Activated T-cell treated with anti-CD3 and anti-CD28 coated beads, Interleukin-2, amount 50 U/mL, for 4 hours (primary cell): ENCODE data around the gene MBOAT2. TPM values are rescaled to one million over a fixed set of nuclear protein-coding genes. Genes with fewer than 3 reads are reported as not detected.
"Not testable (repeated sequence)": the region's sequence is repeated elsewhere in the genome, so short reads cannot be mapped to it uniquely, and the experiment has no call there.

Source experiments
- ATAC-seq, 2 donors: fragments of 200-7000 bp; cut with Tn5 transposase; one replicate each; pipeline ENCODE4 v1.10.0; 2021
- DNase-seq: peaks from one replicate; pipeline ENCODE4 v3.0.0-alpha.2; 2020
- H3K27me3 Mint-ChIP-seq: one replicate; pipeline ENCODE4 v1.8.0; 2021; ENCODE audit warnings: low read depth, mixed read lengths
- H3K36me3 Mint-ChIP-seq: one replicate; pipeline ENCODE4 v1.8.0; 2022; ENCODE audit warnings: mixed read lengths; ENCODE audit not compliant: insufficient read depth
- H3K4me1 Mint-ChIP-seq: one replicate; pipeline ENCODE4 v1.8.0; 2021; ENCODE audit warnings: low read depth, mixed read lengths
- H3K4me3 Mint-ChIP-seq: one replicate; pipeline ENCODE4 v1.8.0; 2021; ENCODE audit warnings: mild to moderate bottlenecking, moderate library complexity, mixed read lengths
- H3K9me3 Mint-ChIP-seq: one replicate; pipeline ENCODE4 v1.8.0; 2021; ENCODE audit warnings: mixed read lengths
- total RNA-seq, 3 donors: library from RNA; stranded (reverse); gene quantifications; one replicate each; pipeline ENCODE4 v1.2.1, GENCODE V29; 2021

MBOAT2 gene
- total RNA-seq, 3 donors from 2014 or later = 0.74 to 0.99 (median 0.95) TPM

GRCh38 chr2:8895087-8895912 lies 108.2 kb downstream of the MBOAT2 start:
- not testable (repeated sequence) for H3K4me3 Mint-ChIP-seq, H3K36me3 Mint-ChIP-seq

GRCh38 chr2:8893978-8894820 lies 109.3 kb downstream of the MBOAT2 start:
- Mint-ChIP-seq H3K27me3 (no peaks in the 10 kb centered on the region), H3K4me3 (no peak overlapping the region), H3K9me3 (peaks cover 4% of the 10 kb centered on the region), H3K36me3 (no peaks in the 10 kb centered on the region), H3K4me1 (no peaks in the 10 kb centered on the region)
- ATAC-seq = no peak
- no peak for DNase-seq

More at GRCh38 chr2:8895087-8895912, 108.2 kb downstream of the MBOAT2 start:
- not testable (repeated sequence) for H3K9me3 Mint-ChIP-seq, DNase-seq, H3K4me1 Mint-ChIP-seq, ATAC-seq, H3K27me3 Mint-ChIP-seq

- ATAC-seq (no peak), DNase-seq (no peak)
- Mint-ChIP-seq H3K4me1 (no peaks in the 10 kb centered on the region), H3K4me3 (no peak overlapping the region), H3K36me3 (no peaks in the 10 kb centered on the region), H3K27me3 (no peaks in the 10 kb centered on the region), H3K9me3 (peaks cover 4% of the 10 kb centered on the region)
Observed at GRCh38 chr2:8893474-8893873, 110.0 kb downstream of the MBOAT2 start.

GRCh38 chr2:8892111-8892510 lies 111.4 kb downstream of the MBOAT2 start:
- peaks cover 4% of the 10 kb centered on the region for H3K9me3 Mint-ChIP-seq
- DNase-seq (no peak), ATAC-seq (no peak)
- H3K36me3 Mint-ChIP-seq = no peaks in the 10 kb centered on the region
- H3K4me1 Mint-ChIP-seq = no peaks in the 10 kb centered on the region
- H3K27me3 Mint-ChIP-seq = no peaks in the 10 kb centered on the region
- no peak overlapping the region for H3K4me3 Mint-ChIP-seq

GRCh38 chr2:8889978-8890377 lies 113.5 kb downstream of the MBOAT2 start:
- Mint-ChIP-seq H3K4me1 (no peaks in the 10 kb centered on the region), H3K9me3 (no peaks in the 10 kb centered on the region), H3K36me3 (no peaks in the 10 kb centered on the region), H3K27me3 (no peaks in the 10 kb centered on the region), H3K4me3 (no peak overlapping the region)
- ATAC-seq (no peak), DNase-seq (no peak)

GRCh38 chr2:8888963-8889362 lies 114.5 kb downstream of the MBOAT2 start:
- Mint-ChIP-seq H3K9me3 (no peaks in the 10 kb centered on the region), H3K4me3 (no peak overlapping the region), H3K27me3 (no peaks in the 10 kb centered on the region), H3K4me1 (no peaks in the 10 kb centered on the region), H3K36me3 (no peaks in the 10 kb centered on the region)
- no peak for ATAC-seq
- no peak for DNase-seq

GRCh38 chr2:8886876-8887275 lies 116.6 kb downstream of the MBOAT2 start:
- H3K9me3 Mint-ChIP-seq = no peaks in the 10 kb centered on the region
- ATAC-seq = no peak
- H3K36me3 Mint-ChIP-seq = no peaks in the 10 kb centered on the region
- no peaks in the 10 kb centered on the region for H3K27me3 Mint-ChIP-seq
- no peak for DNase-seq
- no peak overlapping the region for H3K4me3 Mint-ChIP-seq
- no peaks in the 10 kb centered on the region for H3K4me1 Mint-ChIP-seq

- Mint-ChIP-seq H3K4me1 (no peaks in the 10 kb centered on the region), H3K9me3 (no peaks in the 10 kb centered on the region), H3K36me3 (no peaks in the 10 kb centered on the region), H3K27me3 (no peaks in the 10 kb centered on the region), H3K4me3 (no peak overlapping the region)
- ATAC-seq = no peak
- no peak for DNase-seq
Observed at GRCh38 chr2:8886202-8886518, 117.3 kb downstream of the MBOAT2 start.

- H3K36me3 Mint-ChIP-seq = no peaks in the 10 kb centered on the region
- no peaks in the 10 kb centered on the region for H3K9me3 Mint-ChIP-seq
- no peaks in the 10 kb centered on the region for H3K4me1 Mint-ChIP-seq
- DNase-seq = no peak
- no peak for ATAC-seq
- H3K4me3 Mint-ChIP-seq = no peak overlapping the region
- no peaks in the 10 kb centered on the region for H3K27me3 Mint-ChIP-seq
Observed at GRCh38 chr2:8885449-8886201, 117.9 kb downstream of the MBOAT2 start.

- DNase-seq (no peak), ATAC-seq (no peak)
- Mint-ChIP-seq H3K27me3 (no peaks in the 10 kb centered on the region), H3K4me1 (no peaks in the 10 kb centered on the region), H3K36me3 (no peaks in the 10 kb centered on the region), H3K9me3 (no peaks in the 10 kb centered on the region), H3K4me3 (no peak overlapping the region)
Observed at GRCh38 chr2:8884812-8885211, 118.7 kb downstream of the MBOAT2 start.

- H3K9me3 Mint-ChIP-seq = no peaks in the 10 kb centered on the region
- no peaks in the 10 kb centered on the region for H3K36me3 Mint-ChIP-seq
- no peak for ATAC-seq
- H3K4me3 Mint-ChIP-seq = no peak overlapping the region
- no peaks in the 10 kb centered on the region for H3K27me3 Mint-ChIP-seq
- no peak for DNase-seq
- no peaks in the 10 kb centered on the region for H3K4me1 Mint-ChIP-seq
Observed at GRCh38 chr2:8882094-8882493, 121.4 kb downstream of the MBOAT2 start.

- H3K4me1 Mint-ChIP-seq = no peaks in the 10 kb centered on the region
- no peaks in the 10 kb centered on the region for H3K9me3 Mint-ChIP-seq
- ATAC-seq = no peak
- H3K36me3 Mint-ChIP-seq = no peaks in the 10 kb centered on the region
- no peak overlapping the region for H3K4me3 Mint-ChIP-seq
- H3K27me3 Mint-ChIP-seq = no peaks in the 10 kb centered on the region
- DNase-seq = no peak
Observed at GRCh38 chr2:8877894-8878293, 125.6 kb downstream of the MBOAT2 start.

- no peaks in the 10 kb centered on the region for H3K36me3 Mint-ChIP-seq
- H3K9me3 Mint-ChIP-seq = no peaks in the 10 kb centered on the region
- DNase-seq (no peak), ATAC-seq (no peak)
- no peaks in the 10 kb centered on the region for H3K27me3 Mint-ChIP-seq
- no peaks in the 10 kb centered on the region for H3K4me1 Mint-ChIP-seq
- H3K4me3 Mint-ChIP-seq = no peak overlapping the region
Observed at GRCh38 chr2:8877332-8877731, 126.2 kb downstream of the MBOAT2 start.

GRCh38 chr2:8876628-8877027 lies 126.9 kb downstream of the MBOAT2 start:
- Mint-ChIP-seq H3K27me3 (no peaks in the 10 kb centered on the region), H3K4me1 (no peaks in the 10 kb centered on the region), H3K9me3 (no peaks in the 10 kb centered on the region), H3K36me3 (no peaks in the 10 kb centered on the region), H3K4me3 (no peak overlapping the region)
- ATAC-seq (no peak), DNase-seq (no peak)
